WTC11 (cell line): ENCODE results near the gene VDAC1.

ENCODE experiments used
- ATF2 ChIP-seq: sonication (generic); formaldehyde crosslinking; IDR thresholded peaks from 2 replicates; pipeline ENCODE4 v1.8.1; 2022; ENCODE audit warnings: low read depth, missing genetic modification reagents, borderline replicate concordance
- CBFB ChIP-seq: sonication (generic); formaldehyde crosslinking; IDR thresholded peaks from 2 replicates; pipeline ENCODE4 v1.8.1; 2022; ENCODE audit warnings: mild to moderate bottlenecking, low read depth, missing genetic modification reagents
- CREB1 ChIP-seq: sonication (generic); formaldehyde crosslinking; IDR thresholded peaks from 2 replicates; pipeline ENCODE4 v1.8.0; 2023; ENCODE audit warnings: mild to moderate bottlenecking, missing genetic modification reagents
- NR1H2 ChIP-seq: sonication (generic); formaldehyde crosslinking; IDR thresholded peaks from 2 replicates; pipeline ENCODE4 v1.9.0; 2021; ENCODE audit warnings: mild to moderate bottlenecking, moderate library complexity, missing genetic modification reagents
- TCF7 ChIP-seq: sonication (generic); formaldehyde crosslinking; IDR thresholded peaks from 2 replicates; pipeline ENCODE4 v1.8.0; 2022; ENCODE audit warnings: mild to moderate bottlenecking, low read depth, missing genetic modification reagents, moderate library complexity
- TEAD4 ChIP-seq: sonication (generic); formaldehyde crosslinking; IDR thresholded peaks from 2 replicates; pipeline ENCODE4 v1.8.0; 2022; ENCODE audit warnings: mild to moderate bottlenecking, missing genetic modification reagents
- ZNF121 ChIP-seq: sonication (generic); formaldehyde crosslinking; IDR thresholded peaks from 2 replicates; pipeline ENCODE4 v1.8.0; 2023; ENCODE audit warnings: missing genetic modification reagents
- ZNF263 ChIP-seq: sonication (generic); formaldehyde crosslinking; IDR thresholded peaks from 2 replicates; pipeline ENCODE4 v1.8.1; 2022; ENCODE audit warnings: low read depth, mild to moderate bottlenecking, moderate library complexity, missing genetic modification reagents
- TF ChIP-seq, protein P1 (sequence below): sonication (generic); formaldehyde crosslinking; IDR thresholded peaks from 2 replicates; pipeline ENCODE4 v1.8.0; 2023; ENCODE audit warnings: missing genetic modification reagents, mild to moderate bottlenecking, borderline replicate concordance
- TF ChIP-seq, protein P2 (sequence below): fragments of 200-600 bp; IDR thresholded peaks from 2 replicates; pipeline ENCODE4 v1.8.0; 2022; ENCODE audit warnings: antibody characterized with exemption
- TF ChIP-seq, protein P3 (sequence below): sonication (generic); formaldehyde crosslinking; IDR thresholded peaks from 2 replicates; pipeline ENCODE4 v1.8.0; 2022; ENCODE audit warnings: missing genetic modification reagents

DNA sequence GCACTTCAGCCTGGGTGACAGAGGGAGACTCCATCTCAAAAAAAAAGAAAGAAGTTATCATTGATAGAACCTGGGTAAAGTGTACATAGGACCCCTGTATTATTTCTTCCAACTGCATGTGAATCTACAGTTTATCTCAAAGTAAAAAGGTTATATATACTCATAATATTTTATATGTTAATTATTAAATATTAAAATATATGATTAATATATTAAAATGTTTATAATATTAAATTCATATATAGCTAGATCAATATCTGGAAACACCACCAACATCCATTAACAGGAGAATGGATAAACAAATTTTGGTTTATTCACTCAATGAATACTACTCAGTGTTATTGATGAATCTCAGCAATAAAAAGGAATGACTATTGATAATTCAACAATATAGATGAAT lies 56.1 kb downstream of the VDAC1 start:
- TF ChIP-seq, protein P1, sequence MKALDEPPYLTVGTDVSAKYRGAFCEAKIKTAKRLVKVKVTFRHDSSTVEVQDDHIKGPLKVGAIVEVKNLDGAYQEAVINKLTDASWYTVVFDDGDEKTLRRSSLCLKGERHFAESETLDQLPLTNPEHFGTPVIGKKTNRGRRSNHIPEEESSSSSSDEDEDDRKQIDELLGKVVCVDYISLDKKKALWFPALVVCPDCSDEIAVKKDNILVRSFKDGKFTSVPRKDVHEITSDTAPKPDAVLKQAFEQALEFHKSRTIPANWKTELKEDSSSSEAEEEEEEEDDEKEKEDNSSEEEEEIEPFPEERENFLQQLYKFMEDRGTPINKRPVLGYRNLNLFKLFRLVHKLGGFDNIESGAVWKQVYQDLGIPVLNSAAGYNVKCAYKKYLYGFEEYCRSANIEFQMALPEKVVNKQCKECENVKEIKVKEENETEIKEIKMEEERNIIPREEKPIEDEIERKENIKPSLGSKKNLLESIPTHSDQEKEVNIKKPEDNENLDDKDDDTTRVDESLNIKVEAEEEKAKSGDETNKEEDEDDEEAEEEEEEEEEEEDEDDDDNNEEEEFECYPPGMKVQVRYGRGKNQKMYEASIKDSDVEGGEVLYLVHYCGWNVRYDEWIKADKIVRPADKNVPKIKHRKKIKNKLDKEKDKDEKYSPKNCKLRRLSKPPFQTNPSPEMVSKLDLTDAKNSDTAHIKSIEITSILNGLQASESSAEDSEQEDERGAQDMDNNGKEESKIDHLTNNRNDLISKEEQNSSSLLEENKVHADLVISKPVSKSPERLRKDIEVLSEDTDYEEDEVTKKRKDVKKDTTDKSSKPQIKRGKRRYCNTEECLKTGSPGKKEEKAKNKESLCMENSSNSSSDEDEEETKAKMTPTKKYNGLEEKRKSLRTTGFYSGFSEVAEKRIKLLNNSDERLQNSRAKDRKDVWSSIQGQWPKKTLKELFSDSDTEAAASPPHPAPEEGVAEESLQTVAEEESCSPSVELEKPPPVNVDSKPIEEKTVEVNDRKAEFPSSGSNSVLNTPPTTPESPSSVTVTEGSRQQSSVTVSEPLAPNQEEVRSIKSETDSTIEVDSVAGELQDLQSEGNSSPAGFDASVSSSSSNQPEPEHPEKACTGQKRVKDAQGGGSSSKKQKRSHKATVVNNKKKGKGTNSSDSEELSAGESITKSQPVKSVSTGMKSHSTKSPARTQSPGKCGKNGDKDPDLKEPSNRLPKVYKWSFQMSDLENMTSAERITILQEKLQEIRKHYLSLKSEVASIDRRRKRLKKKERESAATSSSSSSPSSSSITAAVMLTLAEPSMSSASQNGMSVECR (CRISPR knock-in tag): no peak
- TF ChIP-seq TCF7 (CRISPR knock-in tag) (no peak), ZNF263 (CRISPR knock-in tag) (no peak), CBFB (CRISPR knock-in tag) (no peak), TEAD4 (no peak), CREB1 (no peak), ZNF121 (CRISPR knock-in tag) (no peak), NR1H2 (CRISPR knock-in tag) (no peak), ATF2 (CRISPR knock-in tag) (no peak)
- TF ChIP-seq, protein P2, sequence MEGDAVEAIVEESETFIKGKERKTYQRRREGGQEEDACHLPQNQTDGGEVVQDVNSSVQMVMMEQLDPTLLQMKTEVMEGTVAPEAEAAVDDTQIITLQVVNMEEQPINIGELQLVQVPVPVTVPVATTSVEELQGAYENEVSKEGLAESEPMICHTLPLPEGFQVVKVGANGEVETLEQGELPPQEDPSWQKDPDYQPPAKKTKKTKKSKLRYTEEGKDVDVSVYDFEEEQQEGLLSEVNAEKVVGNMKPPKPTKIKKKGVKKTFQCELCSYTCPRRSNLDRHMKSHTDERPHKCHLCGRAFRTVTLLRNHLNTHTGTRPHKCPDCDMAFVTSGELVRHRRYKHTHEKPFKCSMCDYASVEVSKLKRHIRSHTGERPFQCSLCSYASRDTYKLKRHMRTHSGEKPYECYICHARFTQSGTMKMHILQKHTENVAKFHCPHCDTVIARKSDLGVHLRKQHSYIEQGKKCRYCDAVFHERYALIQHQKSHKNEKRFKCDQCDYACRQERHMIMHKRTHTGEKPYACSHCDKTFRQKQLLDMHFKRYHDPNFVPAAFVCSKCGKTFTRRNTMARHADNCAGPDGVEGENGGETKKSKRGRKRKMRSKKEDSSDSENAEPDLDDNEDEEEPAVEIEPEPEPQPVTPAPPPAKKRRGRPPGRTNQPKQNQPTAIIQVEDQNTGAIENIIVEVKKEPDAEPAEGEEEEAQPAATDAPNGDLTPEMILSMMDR: no peak
- TF ChIP-seq, protein P3, sequence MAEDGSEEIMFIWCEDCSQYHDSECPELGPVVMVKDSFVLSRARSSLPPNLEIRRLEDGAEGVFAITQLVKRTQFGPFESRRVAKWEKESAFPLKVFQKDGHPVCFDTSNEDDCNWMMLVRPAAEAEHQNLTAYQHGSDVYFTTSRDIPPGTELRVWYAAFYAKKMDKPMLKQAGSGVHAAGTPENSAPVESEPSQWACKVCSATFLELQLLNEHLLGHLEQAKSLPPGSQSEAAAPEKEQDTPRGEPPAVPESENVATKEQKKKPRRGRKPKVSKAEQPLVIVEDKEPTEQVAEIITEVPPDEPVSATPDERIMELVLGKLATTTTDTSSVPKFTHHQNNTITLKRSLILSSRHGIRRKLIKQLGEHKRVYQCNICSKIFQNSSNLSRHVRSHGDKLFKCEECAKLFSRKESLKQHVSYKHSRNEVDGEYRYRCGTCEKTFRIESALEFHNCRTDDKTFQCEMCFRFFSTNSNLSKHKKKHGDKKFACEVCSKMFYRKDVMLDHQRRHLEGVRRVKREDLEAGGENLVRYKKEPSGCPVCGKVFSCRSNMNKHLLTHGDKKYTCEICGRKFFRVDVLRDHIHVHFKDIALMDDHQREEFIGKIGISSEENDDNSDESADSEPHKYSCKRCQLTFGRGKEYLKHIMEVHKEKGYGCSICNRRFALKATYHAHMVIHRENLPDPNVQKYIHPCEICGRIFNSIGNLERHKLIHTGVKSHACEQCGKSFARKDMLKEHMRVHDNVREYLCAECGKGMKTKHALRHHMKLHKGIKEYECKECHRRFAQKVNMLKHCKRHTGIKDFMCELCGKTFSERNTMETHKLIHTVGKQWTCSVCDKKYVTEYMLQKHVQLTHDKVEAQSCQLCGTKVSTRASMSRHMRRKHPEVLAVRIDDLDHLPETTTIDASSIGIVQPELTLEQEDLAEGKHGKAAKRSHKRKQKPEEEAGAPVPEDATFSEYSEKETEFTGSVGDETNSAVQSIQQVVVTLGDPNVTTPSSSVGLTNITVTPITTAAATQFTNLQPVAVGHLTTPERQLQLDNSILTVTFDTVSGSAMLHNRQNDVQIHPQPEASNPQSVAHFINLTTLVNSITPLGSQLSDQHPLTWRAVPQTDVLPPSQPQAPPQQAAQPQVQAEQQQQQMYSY (CRISPR knock-in tag): no peak
